Stimulated activated CD8-positive, alpha-beta memory T cell treated with anti-CD3 and anti-CD28 coated beads, Interleukin-15, amount 100 ng/mL, for 48 hours (primary cell): ENCODE data around the gene TMEM61.

ENCODE experiments used
- DNase-seq, 2 donors: peaks; one replicate each; pipeline ENCODE4 v3.0.0-alpha.2; 2020; ENCODE audit warnings: low read depth in 2 of 2

The TMEM61 gene

GRCh38 chr1:55039342-55040082, 59.1 kb downstream of the TMEM61 start, which contains the start of gene PCSK9:
PCSK9 (plus strand) TSS chr1:55039548; CDS start chr1:55039838, 290 bp downstream.
- no peak for DNase-seq

- no peak for DNase-seq
Measured at GRCh38 chr1:55040083-55040932, 59.9 kb downstream of the TMEM61 start.

DNA sequence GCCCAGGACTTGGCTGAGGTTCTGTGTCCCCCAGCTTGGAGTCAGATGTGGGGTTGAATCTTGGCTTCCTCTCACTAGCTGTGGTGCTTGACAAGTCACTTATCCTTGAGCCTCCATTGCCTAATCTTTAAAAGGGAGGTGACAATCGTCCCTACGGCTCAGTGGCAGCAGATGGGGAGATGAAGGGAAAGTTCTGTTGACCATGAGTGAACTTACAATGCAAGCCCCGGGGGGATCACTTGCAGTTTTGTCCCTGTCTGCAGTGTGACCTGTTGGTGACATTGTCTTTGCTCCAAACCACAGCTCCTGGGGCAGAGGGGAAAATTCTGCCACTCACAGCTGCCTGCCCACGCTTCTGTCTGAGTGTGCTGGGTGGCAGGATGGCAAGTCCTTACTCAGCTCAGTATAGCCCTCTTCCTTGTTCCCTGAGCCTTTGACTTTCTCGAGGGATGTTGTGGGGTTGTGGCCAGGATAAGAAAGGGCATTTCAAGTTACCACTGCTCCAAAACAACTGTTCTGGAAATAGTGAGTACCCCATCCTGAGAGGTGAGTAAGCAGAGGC, 60.6 kb downstream of the TMEM61 start:
- no peak for DNase-seq

- DNase-seq: no peak
Measured at GRCh38 chr1:55041613-55042012, 61.2 kb downstream of the TMEM61 start.
